H1 (cell line): ENCODE data around the gene FMNL2.

Experiments
- CBX5 ChIP-seq: fragments of 300-800, 300-1000 bp; sonication (generic); IDR thresholded peaks from 2 replicates; pipeline ENCODE4 v1.7.1; 2016; ENCODE audit warnings: antibody characterized with exemption, low read length, low read depth
- EGR1 ChIP-seq: IDR thresholded peaks from 2 replicates; pipeline ENCODE4 v1.6.1; 2011; ENCODE audit warnings: low read depth, low read length, borderline replicate concordance
- EP300 ChIP-seq, 2 experiments: IDR thresholded peaks; 1 replicate in 1 of 2; 2 replicates in 1 of 2; pipeline ENCODE4 v1.6.1; 2011 to 2012; ENCODE audit warnings: low read depth in 2 of 2, low read length in 2 of 2, mild to moderate bottlenecking in 2 of 2, borderline replicate concordance in 1 of 2, inconsistent platforms in 1 of 2, moderate library complexity in 1 of 2
- GTF2F1 ChIP-seq: IDR thresholded peaks from 2 replicates; pipeline ENCODE4 v1.6.1; 2012; ENCODE audit warnings: low read depth, low read length, improper control_type of control experiment, borderline replicate concordance
- MAX ChIP-seq: IDR thresholded peaks from 2 replicates; pipeline ENCODE4 v1.6.1; 2012; ENCODE audit warnings: inconsistent platforms
- POLR2A ChIP-seq, 2 experiments: IDR thresholded peaks; 1 replicate in 1 of 2; 2 replicates in 1 of 2; pipeline ENCODE4 v1.6.1; 2011; ENCODE audit warnings: low read depth in 2 of 2, low read length in 2 of 2, mild to moderate bottlenecking in 2 of 2; ENCODE audit errors: control extremely low read depth in 1 of 2
- POLR2AphosphoS5 ChIP-seq: IDR thresholded peaks from 2 replicates; pipeline ENCODE4 v1.6.1; 2011; ENCODE audit warnings: low read depth, low read length
- SIRT6 ChIP-seq: IDR thresholded peaks from one replicate; pipeline ENCODE4 v1.7.1; 2012; ENCODE audit warnings: low read length, inconsistent platforms
- ZNF274 ChIP-seq: IDR thresholded peaks from 2 replicates; pipeline ENCODE4 v1.7.0; 2012; ENCODE audit warnings: low read length, borderline replicate concordance; ENCODE audit errors: extremely low read depth
- TF ChIP-seq, protein P1 (sequence below): IDR thresholded peaks from 2 replicates; pipeline ENCODE4 v1.6.1; 2012; ENCODE audit warnings: low read length, inconsistent platforms
- TF ChIP-seq, protein P2 (sequence below), 3 experiments: IDR thresholded peaks; 1 replicate in 2 of 3; 2 replicates in 1 of 3; pipeline versions ENCODE4 v1.5.1 to v1.6.1; 2011; ENCODE audit warnings: low read length in 3 of 3, mild to moderate bottlenecking in 3 of 3, inconsistent platforms in 2 of 3, low read depth in 1 of 3, moderate library complexity in 1 of 3; ENCODE audit not compliant: insufficient read depth in 1 of 3; ENCODE audit errors: control extremely low read depth in 1 of 3

DNA sequence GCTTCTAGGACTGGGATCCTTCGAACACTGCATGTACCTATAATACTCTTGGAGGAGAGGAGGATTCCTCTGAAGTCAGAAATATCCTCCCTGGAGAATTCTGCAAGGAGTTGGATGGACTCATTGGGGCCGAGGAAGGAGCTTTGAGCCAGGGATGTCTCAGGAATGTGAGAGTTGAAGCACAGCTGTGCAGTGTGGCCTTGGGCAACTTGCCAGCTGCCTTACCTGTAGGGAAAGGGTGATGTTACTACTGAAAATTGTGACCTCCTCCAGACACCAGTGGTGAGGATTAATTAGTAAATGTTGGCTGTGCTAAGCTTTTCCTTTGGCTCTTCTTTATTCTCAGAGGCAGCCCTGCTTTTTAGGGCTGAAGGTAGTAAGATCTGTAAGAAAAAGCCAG, 41.4 kb downstream of the FMNL2 start:
- TF ChIP-seq POLR2AphosphoS5: no peak
- TF ChIP-seq, protein P1, sequence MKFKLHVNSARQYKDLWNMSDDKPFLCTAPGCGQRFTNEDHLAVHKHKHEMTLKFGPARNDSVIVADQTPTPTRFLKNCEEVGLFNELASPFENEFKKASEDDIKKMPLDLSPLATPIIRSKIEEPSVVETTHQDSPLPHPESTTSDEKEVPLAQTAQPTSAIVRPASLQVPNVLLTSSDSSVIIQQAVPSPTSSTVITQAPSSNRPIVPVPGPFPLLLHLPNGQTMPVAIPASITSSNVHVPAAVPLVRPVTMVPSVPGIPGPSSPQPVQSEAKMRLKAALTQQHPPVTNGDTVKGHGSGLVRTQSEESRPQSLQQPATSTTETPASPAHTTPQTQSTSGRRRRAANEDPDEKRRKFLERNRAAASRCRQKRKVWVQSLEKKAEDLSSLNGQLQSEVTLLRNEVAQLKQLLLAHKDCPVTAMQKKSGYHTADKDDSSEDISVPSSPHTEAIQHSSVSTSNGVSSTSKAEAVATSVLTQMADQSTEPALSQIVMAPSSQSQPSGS: no peak
- TF ChIP-seq POLR2A (IDR thresholded peaks at IDR 0.05; ENCODE audit: control extremely low read depth in 1 of 2, low read depth in 2 of 2, low read length in 2 of 2): no peak
- no peak for TF ChIP-seq CBX5
- TF ChIP-seq, protein P2, sequence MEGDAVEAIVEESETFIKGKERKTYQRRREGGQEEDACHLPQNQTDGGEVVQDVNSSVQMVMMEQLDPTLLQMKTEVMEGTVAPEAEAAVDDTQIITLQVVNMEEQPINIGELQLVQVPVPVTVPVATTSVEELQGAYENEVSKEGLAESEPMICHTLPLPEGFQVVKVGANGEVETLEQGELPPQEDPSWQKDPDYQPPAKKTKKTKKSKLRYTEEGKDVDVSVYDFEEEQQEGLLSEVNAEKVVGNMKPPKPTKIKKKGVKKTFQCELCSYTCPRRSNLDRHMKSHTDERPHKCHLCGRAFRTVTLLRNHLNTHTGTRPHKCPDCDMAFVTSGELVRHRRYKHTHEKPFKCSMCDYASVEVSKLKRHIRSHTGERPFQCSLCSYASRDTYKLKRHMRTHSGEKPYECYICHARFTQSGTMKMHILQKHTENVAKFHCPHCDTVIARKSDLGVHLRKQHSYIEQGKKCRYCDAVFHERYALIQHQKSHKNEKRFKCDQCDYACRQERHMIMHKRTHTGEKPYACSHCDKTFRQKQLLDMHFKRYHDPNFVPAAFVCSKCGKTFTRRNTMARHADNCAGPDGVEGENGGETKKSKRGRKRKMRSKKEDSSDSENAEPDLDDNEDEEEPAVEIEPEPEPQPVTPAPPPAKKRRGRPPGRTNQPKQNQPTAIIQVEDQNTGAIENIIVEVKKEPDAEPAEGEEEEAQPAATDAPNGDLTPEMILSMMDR (IDR thresholded peaks at IDR 0.05; ENCODE audit: control extremely low read depth in 1 of 3, insufficient read depth in 1 of 3, low read depth in 1 of 3, low read length in 3 of 3): no peak
- TF ChIP-seq GTF2F1: no peak
- TF ChIP-seq EP300 (IDR thresholded peaks at IDR 0.05; ENCODE audit: borderline replicate concordance in 1 of 2, low read depth in 2 of 2, low read length in 2 of 2): no peak
- no peak for TF ChIP-seq ZNF274
- TF ChIP-seq SIRT6: no peak
- no peak for TF ChIP-seq EGR1
- no peak for TF ChIP-seq MAX
